ENCODE results near the gene NDUFV2.
"Not testable (repeated sequence)": the region's sequence is repeated elsewhere in the genome, so short reads cannot be mapped to it uniquely, and the experiment has no call there.

NDUFV2 gene

GRCh38 chr18:9091066-9091476, 11.4 kb upstream of the NDUFV2 start:
- DNase-seq (ENCODE audit: low spot score) = no peak

- no peak for DNase-seq (ENCODE audit: low spot score)
These were observed 9.8 kb upstream of the NDUFV2 start for GRCh38 chr18:9092665-9093064.

- DNase-seq (ENCODE audit: low spot score) = not testable (repeated sequence)
These were observed 9.4 kb upstream of the NDUFV2 start for GRCh38 chr18:9093109-9093508.

- no peak for DNase-seq (ENCODE audit: low spot score)
These were observed 7.9 kb upstream of the NDUFV2 start for GRCh38 chr18:9094307-9095226.

GRCh38 chr18:9095297-9096006, 7.0 kb upstream of the NDUFV2 start:
- no peak for DNase-seq (ENCODE audit: low spot score)

- no peak for DNase-seq (ENCODE audit: low spot score)
These were observed 6.5 kb upstream of the NDUFV2 start for GRCh38 chr18:9096007-9096371.

GRCh38 chr18:9096685-9097084, 5.8 kb upstream of the NDUFV2 start:
- DNase-seq (ENCODE audit: low spot score) = no peak

GRCh38 chr18:9097349-9097748, 5.2 kb upstream of the NDUFV2 start:
- DNase-seq (ENCODE audit: low spot score) = no peak

- no peak for DNase-seq (ENCODE audit: low spot score)
These were observed 1.7 kb upstream of the NDUFV2 start for GRCh38 chr18:9100796-9101195.

GRCh38 chr18:9101730-9102507, 580 bp upstream of the NDUFV2 start:
- no peak for DNase-seq (ENCODE audit: low spot score)

GRCh38 chr18:9103376-9103873, 926 bp downstream of the NDUFV2 start:
- DNase-seq (ENCODE audit: low spot score) = peak; percentile 50

GRCh38 chr18:9104244-9104901, 1.9 kb downstream of the NDUFV2 start:
- DNase-seq (ENCODE audit: low spot score) = no peak

- DNase-seq (ENCODE audit: low spot score) = no peak
These were observed 2.9 kb downstream of the NDUFV2 start for GRCh38 chr18:9105420-9105819.

- DNase-seq (ENCODE audit: low spot score) = no peak
These were observed 3.6 kb downstream of the NDUFV2 start for GRCh38 chr18:9106094-9106493.

GRCh38 chr18:9106800-9107584, 4.5 kb downstream of the NDUFV2 start:
- no peak for DNase-seq (ENCODE audit: low spot score)

GRCh38 chr18:9108911-9109310, 6.4 kb downstream of the NDUFV2 start:
- DNase-seq (ENCODE audit: low spot score) = no peak

GRCh38 chr18:9109523-9109922, 7.0 kb downstream of the NDUFV2 start:
- DNase-seq (ENCODE audit: low spot score) = no peak

GRCh38 chr18:9113468-9114149, 11.1 kb downstream of the NDUFV2 start:
- DNase-seq (ENCODE audit: low spot score) = no peak

- DNase-seq (ENCODE audit: low spot score) = no peak
These were observed 13.5 kb downstream of the NDUFV2 start for GRCh38 chr18:9115984-9116383.
